ENCODE data around the gene NDUFA8.
A peak's percentile ranks its signal among the peaks of the same experiment; 100 is the strongest.

NDUFA8 gene

GRCh38 chr9:122151267-122151828 lies 8.2 kb downstream of the NDUFA8 start:
- TF ChIP-seq ZFX (IDR thresholded peaks at IDR 0.05) (no peak), CTCF (conservative IDR thresholded peaks at IDR 0.05) (no peak)
- no peak overlapping the region for H3K27ac ChIP-seq

GRCh38 chr9:122145592-122145863 lies 14.1 kb downstream of the NDUFA8 start:
- H3K27ac ChIP-seq, result no peak overlapping the region
- TF ChIP-seq ZFX (IDR thresholded peaks at IDR 0.05) (no peak), CTCF (conservative IDR thresholded peaks at IDR 0.05) (no peak)

- H3K27ac ChIP-seq, result no peak overlapping the region
- TF ChIP-seq CTCF (conservative IDR thresholded peaks at IDR 0.05) (peak; percentile 48), ZFX (IDR thresholded peaks at IDR 0.05) (no peak)
Measured at GRCh38 chr9:122144836-122145591, 14.6 kb downstream of the NDUFA8 start.

GRCh38 chr9:122143876-122144405 lies 15.6 kb downstream of the NDUFA8 start:
- TF ChIP-seq CTCF (conservative IDR thresholded peaks at IDR 0.05), result no peak
- no peak for TF ChIP-seq ZFX (IDR thresholded peaks at IDR 0.05)

GRCh38 chr9:122143296-122143695 lies 16.3 kb downstream of the NDUFA8 start:
- no peak for TF ChIP-seq CTCF (conservative IDR thresholded peaks at IDR 0.05)
- no peak for TF ChIP-seq ZFX (IDR thresholded peaks at IDR 0.05)
- H3K27ac ChIP-seq, result no peak overlapping the region

More at GRCh38 chr9:122143876-122144405, 15.6 kb downstream of the NDUFA8 start:
- H3K27ac ChIP-seq, result no peak overlapping the region

GRCh38 chr9:122141671-122142070 lies 17.9 kb downstream of the NDUFA8 start:
- TF ChIP-seq CTCF (conservative IDR thresholded peaks at IDR 0.05), result no peak
- TF ChIP-seq ZFX (IDR thresholded peaks at IDR 0.05), result no peak
- no peak overlapping the region for H3K27ac ChIP-seq

GRCh38 chr9:122140368-122141193 lies 19.0 kb downstream of the NDUFA8 start:
- no peak for TF ChIP-seq ZFX (IDR thresholded peaks at IDR 0.05)
- no peak for TF ChIP-seq CTCF (conservative IDR thresholded peaks at IDR 0.05)
- H3K27ac ChIP-seq, result no peak overlapping the region

Measured in C4-2B (cell line).